RKO (cell line): ENCODE results near the gene SCO2.

Source experiments
- DNase-seq: peaks from one replicate; pipeline ENCODE4 v3.0.0-alpha.2; 2016; ENCODE audit warnings: low spot score

The SCO2 gene

GRCh38 chr22:50518606-50519005 lies 6.8 kb downstream of the SCO2 start:
- no peak for DNase-seq

GRCh38 chr22:50517495-50518260 lies 7.7 kb downstream of the SCO2 start:
- DNase-seq = no peak

- no peak for DNase-seq
These were observed 8.5 kb downstream of the SCO2 start for GRCh38 chr22:50516891-50517290.

- DNase-seq = no peak
These were observed 9.3 kb downstream of the SCO2 start for GRCh38 chr22:50516068-50516467.

- no peak for DNase-seq
These were observed 12.2 kb downstream of the SCO2 start for GRCh38 chr22:50513175-50513574.

GRCh38 chr22:50508897-50509296 lies 16.5 kb downstream of the SCO2 start:
- DNase-seq = peak; percentile 44

- peak; percentile 95 for DNase-seq
These were observed 17.2 kb downstream of the SCO2 start, which contains the start of gene NCAPH2 for GRCh38 chr22:50507991-50508884. TSS of gene NCAPH2 (plus strand) at chr22:50508224. CDS start at chr22:50508338, 114 bp downstream.

GRCh38 chr22:50507421-50507990 lies 17.9 kb downstream of the SCO2 start, which contains the start of gene LMF2:
TSS of gene LMF2 (minus strand) at chr22:50507702. CDS start at chr22:50507675, 27 bp downstream.
- DNase-seq = peak; percentile 84

GRCh38 chr22:50506611-50507420 lies 18.6 kb downstream of the SCO2 start:
- DNase-seq = peak; percentile 65

- DNase-seq = no peak
These were observed 19.4 kb downstream of the SCO2 start for GRCh38 chr22:50505776-50506610.

- DNase-seq = no peak
These were observed 20.1 kb downstream of the SCO2 start for GRCh38 chr22:50505276-50505775.

- no peak for DNase-seq
These were observed 20.8 kb downstream of the SCO2 start for GRCh38 chr22:50504369-50505211.

GRCh38 chr22:50503475-50504145 lies 21.8 kb downstream of the SCO2 start:
- DNase-seq = no peak

GRCh38 chr22:50502628-50503474 lies 22.5 kb downstream of the SCO2 start:
- no peak for DNase-seq

- DNase-seq = no peak
These were observed 23.3 kb downstream of the SCO2 start for GRCh38 chr22:50502096-50502495.

- DNase-seq = no peak
These were observed 24.9 kb downstream of the SCO2 start for GRCh38 chr22:50500452-50500851.

- peak; percentile 30 for DNase-seq
These were observed 27.0 kb downstream of the SCO2 start for GRCh38 chr22:50498322-50498890.

- no peak for DNase-seq
These were observed 28.3 kb downstream of the SCO2 start for GRCh38 chr22:50497093-50497492.
